MCF 10A (cell line): ENCODE data around the gene CRACR2B. TPM values are rescaled to one million over a fixed set of nuclear protein-coding genes. Genes with fewer than 3 reads are reported as not detected.
A peak's percentile ranks its signal among the peaks of the same experiment; 100 is the strongest.

Source experiments
- BruUV-seq: library from RNA; stranded (reverse); fragments of 400-500 nt; replicated peaks from 2 replicates; lab custom pipeline; 2021; lab: Mats Ljungman, UMichigan
- CTCF ChIA-PET: fragments of 300-600 bp; sonication (Branson Sonifier 250); formaldehyde crosslinking; extraction: SDS; loops from one replicate; lab custom pipeline; 2021; ENCODE audit warnings: antibody characterized with exemption, inconsistent platforms; lab: Yijun Ruan, JAX
- POLR2A ChIA-PET: fragments of 300-600, 350-650 bp; sonication (Branson Sonifier 250); formaldehyde crosslinking; extraction: SDS; loops from one replicate; lab custom pipeline; 2020; ENCODE audit warnings: antibody characterized with exemption, inconsistent platforms; lab: Yijun Ruan, JAX
- DNase-seq: peaks from one replicate; pipeline ENCODE4 v3.0.0-alpha.2; 2018; ENCODE audit not compliant: unreplicated experiment
- H3K27ac Mint-ChIP-seq: one replicate; pipeline ENCODE4 v1.8.0; 2022; ENCODE audit warnings: mild to moderate bottlenecking, low read depth, mixed read lengths; ENCODE audit not compliant: unreplicated experiment
- H3K27me3 Mint-ChIP-seq: one replicate; pipeline ENCODE4 v1.8.0; 2022; ENCODE audit warnings: mixed read lengths; ENCODE audit not compliant: insufficient read depth, unreplicated experiment
- H3K36me3 Mint-ChIP-seq: one replicate; pipeline ENCODE4 v1.8.0; 2022; ENCODE audit warnings: mild to moderate bottlenecking, moderate library complexity, mixed read lengths; ENCODE audit not compliant: insufficient read depth, unreplicated experiment
- H3K4me1 Mint-ChIP-seq: one replicate; pipeline ENCODE4 v1.8.0; 2022; ENCODE audit warnings: mixed read lengths; ENCODE audit not compliant: insufficient read depth, unreplicated experiment
- H3K4me3 Mint-ChIP-seq: one replicate; pipeline ENCODE4 v1.8.0; 2022; ENCODE audit warnings: mild to moderate bottlenecking, moderate library complexity, mixed read lengths; ENCODE audit not compliant: unreplicated experiment
- H3K9me3 Mint-ChIP-seq: one replicate; pipeline ENCODE4 v1.8.0; 2022; ENCODE audit warnings: mixed read lengths; ENCODE audit not compliant: unreplicated experiment
- CTCF ChIP-seq: fragments of 200-600 bp; IDR thresholded peaks from one replicate; pipeline ENCODE4 v1.8.0; 2022; ENCODE audit warnings: antibody characterized with exemption, mild to moderate bottlenecking; ENCODE audit not compliant: unreplicated experiment
- intact Hi-C: fragments of 100-400 bp; cut with micrococcal nuclease; formaldehyde crosslinking; loops from 2 replicates; pipeline ENCODE4 v1.14.1; 2022
- total RNA-seq: library from RNA; stranded (reverse); gene quantifications from 2 replicates; pipeline ENCODE4 v1.2.3, GENCODE V29; 2022

The CRACR2B gene
- total RNA-seq, 1 experiment from 2014 or later: 1.2 TPM

- H3K9me3 Mint-ChIP-seq: no peaks in the 10 kb centered on the region
Measured at GRCh38 chr11:790721-791564, 36.8 kb upstream of the CRACR2B start.

GRCh38 chr11:791658-792534, 35.8 kb upstream of the CRACR2B start:
- intact Hi-C loops: no loop called here
- BruUV-seq: TSS peak; percentile 23
- peaks cover 26% of the 10 kb centered on the region for H3K36me3 Mint-ChIP-seq

More at GRCh38 chr11:790721-791564, 36.8 kb upstream of the CRACR2B start:
- no peak for DNase-seq
- ChIA-PET POLR2A (interaction anchor here (0.6 to 1.1 kb wide), 5 partner anchors 27 to 95 kb away, joined by 3 to 5 read pairs (median 3); partner anchors contain the start of gene TMEM80), CTCF (interaction anchor here (0.7 kb wide), 1 partner anchor 16 kb away, joined by 3 read pairs; no protein-coding TSS in a partner anchor)
- peaks cover 20% of the 10 kb centered on the region for H3K36me3 Mint-ChIP-seq
- H3K27ac Mint-ChIP-seq: no peak overlapping the region
- no peak for TF ChIP-seq CTCF
- H3K4me3 Mint-ChIP-seq: no peak overlapping the region
- intact Hi-C loops: no loop called here
- no peaks in the 10 kb centered on the region for H3K4me1 Mint-ChIP-seq
- H3K27me3 Mint-ChIP-seq: no peaks in the 10 kb centered on the region
- TSS peak; percentile 57 for BruUV-seq

GRCh38 chr11:792535-792821, 35.2 kb upstream of the CRACR2B start:
- TF ChIP-seq CTCF: no peak
- no peak overlapping the region for H3K27ac Mint-ChIP-seq
- intact Hi-C loops: no loop called here
- ChIA-PET POLR2A (interaction anchor here (0.6 to 1.3 kb wide), 2 partner anchors 12 to 45 kb away, joined by 3 to 4 read pairs; partner anchors contain the start of gene TALDO1), CTCF (interaction anchor here (0.7 kb wide), 1 partner anchor 69 kb away, joined by 3 read pairs; no protein-coding TSS in a partner anchor)
- H3K36me3 Mint-ChIP-seq: peaks cover 29% of the 10 kb centered on the region
- no peak for DNase-seq
- no peaks in the 10 kb centered on the region for H3K4me1 Mint-ChIP-seq
- H3K27me3 Mint-ChIP-seq: no peaks in the 10 kb centered on the region
- BruUV-seq: no TSS peak
- H3K4me3 Mint-ChIP-seq: no peak overlapping the region
- H3K9me3 Mint-ChIP-seq: no peaks in the 10 kb centered on the region

More at GRCh38 chr11:791658-792534, 35.8 kb upstream of the CRACR2B start:
- DNase-seq: no peak
- Mint-ChIP-seq H3K4me1 (no peaks in the 10 kb centered on the region), H3K4me3 (no peak overlapping the region), H3K27ac (no peak overlapping the region), H3K9me3 (no peaks in the 10 kb centered on the region), H3K27me3 (no peaks in the 10 kb centered on the region)
- ChIA-PET POLR2A (interaction anchor here (0.6 to 1.1 kb wide), 2 partner anchors 42 to 45 kb away, joined by 3 read pairs; partner anchors contain the start of gene TALDO1), CTCF (interaction anchor here (0.7 kb wide), 1 partner anchor 69 kb away, joined by 3 read pairs; no protein-coding TSS in a partner anchor)
- TF ChIP-seq CTCF: no peak
